WTC11 (cell line): ENCODE results near the gene IRF2BP2. TPM values are rescaled to one million over a fixed set of nuclear protein-coding genes. Genes with fewer than 3 reads are reported as not detected.

Source experiments
- ATAC-seq: fragments of 200-7000 bp; cut with Tn5 transposase; 2 replicates; pipeline ENCODE4 v1.10.0; 2021; ENCODE audit warnings: mild to moderate bottlenecking, moderate library complexity
- CTCF ChIA-PET: fragments of 300-600 bp; sonication (Branson Sonifier 250); formaldehyde crosslinking; loops from one replicate; lab custom pipeline; 2021; ENCODE audit warnings: antibody characterized with exemption; lab: Charles Lee
- POLR2A ChIA-PET: fragments of 350-600 bp; sonication (Branson Sonifier 250); formaldehyde crosslinking; loops from one replicate; lab custom pipeline; 2021; ENCODE audit warnings: antibody characterized with exemption; lab: Charles Lee
- DNase-seq: peaks from one replicate; pipeline ENCODE4 v3.0.0; 2021; ENCODE audit warnings: low spot score
- H3K27ac Mint-ChIP-seq: 2 replicates; pipeline ENCODE4 v1.8.0; 2021; ENCODE audit warnings: mixed read lengths
- H3K27me3 Mint-ChIP-seq: 2 replicates; pipeline ENCODE4 v1.8.0; 2021; ENCODE audit warnings: low read depth, mild to moderate bottlenecking, moderate library complexity, mixed read lengths
- H3K36me3 Mint-ChIP-seq: 2 replicates; pipeline ENCODE4 v1.8.0; 2021; ENCODE audit warnings: mixed read lengths
- H3K4me1 Mint-ChIP-seq: 2 replicates; pipeline ENCODE4 v1.8.0; 2022; ENCODE audit warnings: mixed read lengths
- H3K4me3 Mint-ChIP-seq: 2 replicates; pipeline ENCODE4 v1.8.0; 2021; ENCODE audit warnings: mild to moderate bottlenecking, moderate library complexity, mixed read lengths
- H3K9me3 Mint-ChIP-seq: 2 replicates; pipeline ENCODE4 v1.8.0; 2021; ENCODE audit warnings: mixed read lengths
- CREB1 ChIP-seq: sonication (generic); formaldehyde crosslinking; IDR thresholded peaks from 2 replicates; pipeline ENCODE4 v1.8.0; 2023; ENCODE audit warnings: mild to moderate bottlenecking, missing genetic modification reagents
- E2F1 ChIP-seq: sonication (generic); formaldehyde crosslinking; IDR thresholded peaks from 2 replicates; pipeline ENCODE4 v1.8.0; 2022; ENCODE audit warnings: mild to moderate bottlenecking, missing genetic modification reagents
- E2F4 ChIP-seq: sonication (generic); formaldehyde crosslinking; IDR thresholded peaks from 2 replicates; pipeline ENCODE4 v1.8.1; 2022; ENCODE audit warnings: low read depth, mild to moderate bottlenecking, moderate library complexity, missing genetic modification reagents, borderline replicate concordance
- EMX1 ChIP-seq: fragments of 250-450 bp; sonication (Bioruptor Pico); IDR thresholded peaks from 2 replicates; pipeline ENCODE4 v1.8.0; 2021; ENCODE audit warnings: mild to moderate bottlenecking
- ETV6 ChIP-seq: sonication (generic); formaldehyde crosslinking; IDR thresholded peaks from 2 replicates; pipeline ENCODE4 v1.8.1; 2022; ENCODE audit warnings: mild to moderate bottlenecking, missing genetic modification reagents
- GRHL2 ChIP-seq: fragments of 250-450 bp; sonication (Bioruptor Pico); IDR thresholded peaks from 2 replicates; pipeline ENCODE4 v1.8.0; 2022; ENCODE audit warnings: mild to moderate bottlenecking, moderate library complexity; ENCODE audit not compliant: insufficient replicate concordance, severe bottlenecking
- HMGXB4 ChIP-seq: sonication (generic); formaldehyde crosslinking; IDR thresholded peaks from 2 replicates; pipeline ENCODE4 v1.8.1; 2023; ENCODE audit warnings: mild to moderate bottlenecking, moderate library complexity, missing genetic modification reagents
- MYBL2 ChIP-seq: sonication (generic); formaldehyde crosslinking; IDR thresholded peaks from 2 replicates; pipeline ENCODE4 v1.8.1; 2023; ENCODE audit warnings: mild to moderate bottlenecking, moderate library complexity, missing genetic modification reagents
- USF1 ChIP-seq: sonication (generic); formaldehyde crosslinking; IDR thresholded peaks from 2 replicates; pipeline ENCODE4 v1.8.0; 2022; ENCODE audit warnings: mild to moderate bottlenecking, missing genetic modification reagents
- USF2 ChIP-seq: sonication (generic); formaldehyde crosslinking; IDR thresholded peaks from 2 replicates; pipeline ENCODE4 v1.8.1; 2023; ENCODE audit warnings: mild to moderate bottlenecking, missing genetic modification reagents, moderate library complexity
- ZNF281 ChIP-seq: sonication (generic); formaldehyde crosslinking; IDR thresholded peaks from 2 replicates; pipeline ENCODE4 v1.8.0; 2023; ENCODE audit warnings: mild to moderate bottlenecking, missing genetic modification reagents
- total RNA-seq: library from RNA; stranded (reverse); gene quantifications from 3 replicates; pipeline ENCODE4 v1.2.3, GENCODE V29; 2021

Gene IRF2BP2
- total RNA-seq, 1 experiment from 2014 or later = 70.9 TPM

GRCh38 chr1:234593771-234594504 is 16.0 kb downstream of the IRF2BP2 start:
- peaks cover 6% of the 10 kb centered on the region; the same call in 1 of the 2 replicates for H3K36me3 Mint-ChIP-seq

GRCh38 chr1:234593109-234593508 is 16.9 kb downstream of the IRF2BP2 start:
- peaks cover 9% of the 10 kb centered on the region for H3K27me3 Mint-ChIP-seq
- POLR2A ChIA-PET = no interaction called here
- TF ChIP-seq MYBL2 (CRISPR knock-in tag) (no peak), ZNF281 (CRISPR knock-in tag) (no peak), EMX1 (no peak), HMGXB4 (CRISPR knock-in tag) (no peak)
- no peak overlapping the region for H3K27ac Mint-ChIP-seq
- H3K4me3 Mint-ChIP-seq = no peak overlapping the region
- ATAC-seq = no peak
- H3K4me1 Mint-ChIP-seq = no peaks in the 10 kb centered on the region
- H3K9me3 Mint-ChIP-seq = peaks cover 25% of the 10 kb centered on the region
- H3K36me3 Mint-ChIP-seq = peaks cover 6% of the 10 kb centered on the region; the same call in 1 of the 2 replicates
- no peak for DNase-seq
- CTCF ChIA-PET = interaction anchor here (1.2 kb wide), 1 partner anchor 491 kb away, joined by 3 read pairs; no protein-coding TSS in a partner anchor

More at GRCh38 chr1:234593771-234594504, 16.0 kb downstream of the IRF2BP2 start:
- ATAC-seq (no peak), DNase-seq (no peak)
- CTCF ChIA-PET = interaction anchor here (1.2 kb wide), 1 partner anchor 490 kb away, joined by 3 read pairs; no protein-coding TSS in a partner anchor
- peaks cover 9% of the 10 kb centered on the region for H3K27me3 Mint-ChIP-seq
- TF ChIP-seq ETV6 (no peak), E2F1 (no peak), CREB1 (CRISPR knock-in tag) (no peak), USF1 (CRISPR knock-in tag) (no peak), ZNF281 (CRISPR knock-in tag) (no peak), GRHL2 (CRISPR knock-in tag) (no peak), E2F4 (CRISPR knock-in tag) (no peak), USF2 (CRISPR knock-in tag) (no peak)
- no peak overlapping the region for H3K27ac Mint-ChIP-seq
- peaks cover 6% of the 10 kb centered on the region for H3K4me1 Mint-ChIP-seq
- H3K4me3 Mint-ChIP-seq = no peak overlapping the region
- H3K9me3 Mint-ChIP-seq = peaks cover 25% of the 10 kb centered on the region
- POLR2A ChIA-PET = interaction anchor here (0.6 kb wide), 1 partner anchor 89 kb away, joined by 3 read pairs; no protein-coding TSS in a partner anchor
